Measurements from ENCODE around the gene DTNBP1.

- TF ChIP-seq, protein P1, sequence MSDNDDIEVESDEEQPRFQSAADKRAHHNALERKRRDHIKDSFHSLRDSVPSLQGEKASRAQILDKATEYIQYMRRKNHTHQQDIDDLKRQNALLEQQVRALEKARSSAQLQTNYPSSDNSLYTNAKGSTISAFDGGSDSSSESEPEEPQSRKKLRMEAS (IDR thresholded peaks at IDR 0.05; ENCODE audit: insufficient read depth, insufficient read length) = no peak
- no peak for TF ChIP-seq EZH2 (IDR thresholded peaks at IDR 0.05; ENCODE audit: borderline replicate concordance, low read depth, low read length, severe bottlenecking)
- no peak for TF ChIP-seq CTCF (IDR thresholded peaks at IDR 0.05; ENCODE audit: extremely low read depth in 1 of 2, insufficient read depth in 1 of 2, low read depth in 1 of 2, low read length in 2 of 2)
- no peak for TF ChIP-seq POLR2A (IDR thresholded peaks at IDR 0.05; ENCODE audit: low read depth, low read length)
Measured at GRCh38 chr6:15615802-15616201, 47.0 kb downstream of the DTNBP1 start.
